ENCODE measurements around the gene KLHDC7B.
A peak's percentile ranks its signal among the peaks of the same experiment; 100 is the strongest.
"Not testable (repeated sequence)": the region's sequence is repeated elsewhere in the genome, so short reads cannot be mapped to it uniquely, and the experiment has no call there.

Gene KLHDC7B

GRCh38 chr22:50529416-50529896 lies 16.2 kb upstream of the KLHDC7B start:
- DNase-seq (ENCODE audit: low read depth in 1 of 2, low spot score in 1 of 2): no peak

GRCh38 chr22:50529897-50530579 lies 15.7 kb upstream of the KLHDC7B start, which contains the start of gene TYMP:
Gene TYMP (minus strand): TSS chr22:50530012. CDS start chr22:50529709, 303 bp downstream.
- DNase-seq (ENCODE audit: low read depth in 1 of 2, low spot score in 1 of 2): peak in 1 of 2 donors; percentile 61

GRCh38 chr22:50530580-50530876 lies 15.2 kb upstream of the KLHDC7B start:
- no peak for DNase-seq (ENCODE audit: low read depth in 1 of 2, low spot score in 1 of 2)

GRCh38 chr22:50530877-50531545 lies 14.7 kb upstream of the KLHDC7B start:
- peak; percentile 60 to 72 for DNase-seq (ENCODE audit: low read depth in 1 of 2, low spot score in 1 of 2)

GRCh38 chr22:50531546-50531961 lies 14.1 kb upstream of the KLHDC7B start:
- peak in 1 of 2 donors; percentile 66 for DNase-seq (ENCODE audit: low read depth in 1 of 2, low spot score in 1 of 2)

- DNase-seq (ENCODE audit: low read depth in 1 of 2, low spot score in 1 of 2): no peak
Measured at GRCh38 chr22:50531962-50532674, 13.6 kb upstream of the KLHDC7B start.

- no peak for DNase-seq (ENCODE audit: low read depth in 1 of 2, low spot score in 1 of 2)
Measured at GRCh38 chr22:50532824-50533796, 12.6 kb upstream of the KLHDC7B start.

GRCh38 chr22:50533856-50534711 lies 11.6 kb upstream of the KLHDC7B start:
- not testable (repeated sequence) for DNase-seq (ENCODE audit: low read depth in 1 of 2, low spot score in 1 of 2)

GRCh38 chr22:50535113-50535512 lies 10.6 kb upstream of the KLHDC7B start:
- no peak for DNase-seq (ENCODE audit: low read depth in 1 of 2, low spot score in 1 of 2)

GRCh38 chr22:50536226-50536625 lies 9.5 kb upstream of the KLHDC7B start:
- no peak for DNase-seq (ENCODE audit: low read depth in 1 of 2, low spot score in 1 of 2)

GRCh38 chr22:50537765-50538164 lies 7.9 kb upstream of the KLHDC7B start:
- DNase-seq (ENCODE audit: low read depth in 1 of 2, low spot score in 1 of 2): no peak

- DNase-seq (ENCODE audit: low read depth in 1 of 2, low spot score in 1 of 2): no peak
Measured at GRCh38 chr22:50540381-50540780, 5.3 kb upstream of the KLHDC7B start.

GRCh38 chr22:50541667-50542026 lies 4.1 kb upstream of the KLHDC7B start:
- not testable (repeated sequence) for DNase-seq (ENCODE audit: low read depth in 1 of 2, low spot score in 1 of 2)

- DNase-seq (ENCODE audit: low read depth in 1 of 2, low spot score in 1 of 2): no peak
Measured at GRCh38 chr22:50542416-50542927, 3.2 kb upstream of the KLHDC7B start.

GRCh38 chr22:50544078-50544745 lies 1.5 kb upstream of the KLHDC7B start:
- DNase-seq (ENCODE audit: low read depth in 1 of 2, low spot score in 1 of 2): peak; percentile 66 to 73

- no peak for DNase-seq (ENCODE audit: low read depth in 1 of 2, low spot score in 1 of 2)
Measured at GRCh38 chr22:50544746-50545253, 899 bp upstream of the KLHDC7B start.

GRCh38 chr22:50546326-50547262 lies 895 bp downstream of the KLHDC7B start:
- no peak for DNase-seq (ENCODE audit: low read depth in 1 of 2, low spot score in 1 of 2)

Measured in activated T-helper 1 cell treated with anti-CD3 and anti-CD28 coated beads, Interleukin-2, amount 50 U/mL, for 16 hours (primary cell).